Omental fat pad (tissue), 4 donors: ENCODE results near the gene NFIB. TPM values are rescaled to one million over a fixed set of nuclear protein-coding genes. Genes with fewer than 3 reads are reported as not detected.
A peak's percentile ranks its signal among the peaks of the same experiment; 100 is the strongest.

Experiments
- ATAC-seq: fragments of 150-250 bp; one replicate; pipeline ENCODE4 v1.9.1; 2016; ENCODE audit warnings: mild to moderate bottlenecking, moderate library complexity; ENCODE audit not compliant: low FRiP score
- DNase-seq: peaks from one replicate; pipeline ENCODE4 v3.0.0-alpha.2; 2019; ENCODE audit warnings: low spot score
- CTCF ChIP-seq, 3 donors: fragments of 450-650 bp; IDR thresholded peaks; one replicate each; pipeline ENCODE4 v1.5.1; 2016 to 2017; ENCODE audit warnings: antibody characterized with exemption in 3 of 3, mild to moderate bottlenecking in 3 of 3, moderate library complexity in 2 of 3
- total RNA-seq, 4 donors: library from RNA; depleted of rRNA; stranded (reverse); fragments of >200 nt; gene quantifications; one replicate each; pipeline ENCODE4 v1.1.0, GENCODE V29; 2016

Gene NFIB
- total RNA-seq, 4 donors from 2014 or later: 55.1 to 265 (median 106) TPM

GRCh38 chr9:14222149-14222835 is 91.6 kb downstream of the NFIB start:
- TF ChIP-seq CTCF (IDR thresholded peaks at IDR 0.05): no peak
- DNase-seq (no peak), ATAC-seq (no peak)

GRCh38 chr9:14221558-14221957 is 92.4 kb downstream of the NFIB start:
- DNase-seq (no peak), ATAC-seq (peak; percentile 63)
- TF ChIP-seq CTCF (IDR thresholded peaks at IDR 0.05): no peak

- ATAC-seq: no peak
- TF ChIP-seq CTCF (IDR thresholded peaks at IDR 0.05): no peak
- DNase-seq: no peak
Observed at GRCh38 chr9:14221119-14221518, 92.8 kb downstream of the NFIB start.

- DNase-seq: no peak
- no peak for ATAC-seq
- no peak for TF ChIP-seq CTCF (IDR thresholded peaks at IDR 0.05)
Observed at GRCh38 chr9:14220256-14220655, 93.7 kb downstream of the NFIB start.

GRCh38 chr9:14219850-14220249 is 94.1 kb downstream of the NFIB start:
- no peak for ATAC-seq

GRCh38 chr9:14218253-14218652 is 95.7 kb downstream of the NFIB start:
- ATAC-seq (no peak), DNase-seq (no peak)
- TF ChIP-seq CTCF (IDR thresholded peaks at IDR 0.05): no peak

More at GRCh38 chr9:14219850-14220249, 94.1 kb downstream of the NFIB start:
- TF ChIP-seq CTCF (IDR thresholded peaks at IDR 0.05): no peak
- no peak for DNase-seq

- ATAC-seq (no peak), DNase-seq (no peak)
- no peak for TF ChIP-seq CTCF (IDR thresholded peaks at IDR 0.05)
Observed at GRCh38 chr9:14216612-14217194, 97.2 kb downstream of the NFIB start.
